Activated naive CD8-positive, alpha-beta T cell treated with anti-CD3 and anti-CD28 coated beads for 36 hours (primary cell): ENCODE results near the gene TSC1. TPM values are rescaled to one million over a fixed set of nuclear protein-coding genes. Genes with fewer than 3 reads are reported as not detected.

Experiments
- DNase-seq: peaks from one replicate; pipeline ENCODE4 v3.0.0; 2021
- H3K27ac Mint-ChIP-seq: one replicate; pipeline ENCODE4 v1.8.0; 2022; ENCODE audit warnings: mild to moderate bottlenecking, moderate library complexity, mixed read lengths
- H3K27me3 Mint-ChIP-seq: one replicate; pipeline ENCODE4 v1.8.0; 2022; ENCODE audit warnings: mild to moderate bottlenecking, mixed read lengths
- H3K36me3 Mint-ChIP-seq: one replicate; pipeline ENCODE4 v1.8.0; 2021; ENCODE audit warnings: mild to moderate bottlenecking, mixed read lengths
- H3K4me1 Mint-ChIP-seq: one replicate; pipeline ENCODE4 v1.8.0; 2021; ENCODE audit warnings: mixed read lengths
- H3K4me3 Mint-ChIP-seq: one replicate; pipeline ENCODE4 v1.8.0; 2022; ENCODE audit warnings: mild to moderate bottlenecking, moderate library complexity, mixed read lengths
- H3K9me3 Mint-ChIP-seq: one replicate; pipeline ENCODE4 v1.8.0; 2022; ENCODE audit warnings: mixed read lengths
- total RNA-seq, 2 experiments: library from RNA; stranded (reverse); gene quantifications; one replicate each; pipeline ENCODE4 v1.2.3, GENCODE V29; 2021

Gene TSC1
- total RNA-seq, 2 experiments from 2014 or later, result 23.6 to 28.5 TPM

- Mint-ChIP-seq H3K9me3 (peaks cover 1% of the 10 kb centered on the region), H3K4me1 (no peaks in the 10 kb centered on the region), H3K36me3 (peaks cover 2% of the 10 kb centered on the region), H3K27me3 (no peaks in the 10 kb centered on the region), H3K4me3 (no peak overlapping the region), H3K27ac (no peak overlapping the region)
- DNase-seq, result no peak
Observed at GRCh38 chr9:132955768-132956167, 11.4 kb upstream of the TSC1 start.

- H3K27me3 Mint-ChIP-seq, result no peaks in the 10 kb centered on the region
- no peaks in the 10 kb centered on the region for H3K4me1 Mint-ChIP-seq
- H3K4me3 Mint-ChIP-seq, result no peak overlapping the region
- H3K36me3 Mint-ChIP-seq, result peaks cover 2% of the 10 kb centered on the region
- peaks cover 1% of the 10 kb centered on the region for H3K9me3 Mint-ChIP-seq
- H3K27ac Mint-ChIP-seq, result no peak overlapping the region
- no peak for DNase-seq
Observed at GRCh38 chr9:132955123-132955522, 10.7 kb upstream of the TSC1 start.

GRCh38 chr9:132949709-132950108, 5.3 kb upstream of the TSC1 start:
- Mint-ChIP-seq H3K36me3 (no peaks in the 10 kb centered on the region), H3K9me3 (no peaks in the 10 kb centered on the region), H3K27me3 (no peaks in the 10 kb centered on the region), H3K4me1 (peaks cover 5% of the 10 kb centered on the region), H3K4me3 (no peak overlapping the region), H3K27ac (no peak overlapping the region)
- DNase-seq, result no peak

DNA sequence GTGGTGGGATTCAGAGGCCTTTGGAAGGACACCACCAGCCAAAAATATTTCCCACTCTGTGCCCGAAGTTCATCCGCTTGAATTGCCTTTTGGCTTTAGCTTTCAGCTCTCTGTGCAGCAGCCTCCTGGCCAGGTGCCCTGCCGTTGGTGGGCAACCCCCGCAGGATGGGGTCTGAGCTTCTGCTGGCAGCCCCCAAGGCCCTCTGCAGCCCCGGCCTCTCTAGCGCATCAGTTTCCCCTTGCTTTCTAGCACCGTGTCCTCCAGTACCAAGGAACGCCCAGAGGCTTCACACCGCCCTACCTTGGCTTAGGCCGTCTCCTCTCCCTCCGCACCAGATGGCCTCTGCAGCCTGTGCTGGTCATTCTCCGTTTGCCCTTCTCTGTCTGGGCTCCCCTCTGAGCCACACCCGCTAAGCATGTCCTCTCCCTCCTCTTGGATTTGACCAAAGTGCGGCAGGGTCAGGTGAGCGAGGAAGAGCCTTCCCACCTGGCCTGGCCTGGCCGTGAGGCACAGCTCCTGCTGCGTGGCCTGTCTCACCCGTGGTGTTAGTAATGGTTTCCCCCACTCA, 4.2 kb upstream of the TSC1 start:
- Mint-ChIP-seq H3K9me3 (no peaks in the 10 kb centered on the region), H3K4me1 (peaks cover 8% of the 10 kb centered on the region), H3K27me3 (no peaks in the 10 kb centered on the region), H3K27ac (no peak overlapping the region), H3K4me3 (no peak overlapping the region), H3K36me3 (peaks cover 2% of the 10 kb centered on the region)
- no peak for DNase-seq

GRCh38 chr9:132947756-132948155, 3.3 kb upstream of the TSC1 start:
- no peak overlapping the region for H3K27ac Mint-ChIP-seq
- H3K4me3 Mint-ChIP-seq, result no peak overlapping the region
- peaks cover 2% of the 10 kb centered on the region for H3K36me3 Mint-ChIP-seq
- peaks cover 12% of the 10 kb centered on the region for H3K4me1 Mint-ChIP-seq
- H3K9me3 Mint-ChIP-seq, result no peaks in the 10 kb centered on the region
- no peak for DNase-seq
- no peaks in the 10 kb centered on the region for H3K27me3 Mint-ChIP-seq

DNA sequence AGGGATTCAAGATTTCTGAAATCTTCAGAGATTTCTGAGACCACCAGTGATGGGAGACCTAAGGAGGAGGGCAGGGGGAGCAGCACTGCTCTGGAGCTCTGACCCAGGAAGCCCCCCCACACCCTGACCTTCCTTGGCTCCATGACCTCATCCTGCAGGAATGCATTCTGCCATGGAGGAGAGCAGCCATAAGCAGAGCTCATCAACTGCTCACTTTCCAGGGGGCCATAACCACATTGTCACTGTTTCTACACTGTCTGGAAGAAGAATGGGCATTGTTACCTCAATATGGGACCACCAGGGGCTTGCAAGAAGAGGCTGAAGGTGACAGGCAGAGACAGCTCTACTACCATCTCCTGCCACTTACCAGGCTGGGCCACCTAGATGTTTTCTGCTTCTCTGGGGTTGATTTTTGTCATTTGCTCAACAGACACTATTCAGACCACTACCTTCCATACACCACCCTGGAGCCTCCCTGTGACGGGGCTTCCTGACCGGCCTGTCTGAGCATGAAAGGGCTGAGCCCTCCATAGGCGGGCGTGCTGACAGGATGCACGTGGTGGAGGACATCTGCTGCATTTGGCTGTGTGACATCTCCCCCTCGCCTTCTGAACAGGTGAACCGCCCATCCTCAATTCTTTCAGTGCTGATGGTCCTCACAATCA, 2.3 kb upstream of the TSC1 start:
- H3K9me3 Mint-ChIP-seq, result no peaks in the 10 kb centered on the region
- no peaks in the 10 kb centered on the region for H3K27me3 Mint-ChIP-seq
- H3K4me1 Mint-ChIP-seq, result peaks cover 19% of the 10 kb centered on the region
- H3K27ac Mint-ChIP-seq, result no peak overlapping the region
- peaks cover 2% of the 10 kb centered on the region for H3K36me3 Mint-ChIP-seq
- DNase-seq, result no peak
- no peak overlapping the region for H3K4me3 Mint-ChIP-seq

DNA sequence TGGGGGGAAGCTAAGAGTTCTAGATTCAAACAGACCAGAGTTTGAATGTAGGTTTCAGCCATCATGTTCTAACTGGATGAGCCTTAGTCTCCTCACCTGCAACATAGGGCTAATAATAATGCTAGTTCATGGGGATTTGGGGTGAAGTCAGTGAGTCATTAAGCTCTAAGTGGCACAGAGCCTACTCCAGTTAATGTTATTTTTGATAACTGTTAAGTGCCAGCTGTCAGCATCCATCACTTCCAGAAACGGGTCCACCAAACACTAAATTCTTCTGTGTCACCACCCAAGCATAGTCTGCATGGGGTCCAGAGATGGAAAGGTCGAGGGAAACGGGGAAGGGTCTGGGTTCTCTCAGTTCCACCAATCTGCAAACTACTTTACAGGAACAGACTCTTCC, 1.8 kb upstream of the TSC1 start:
- Mint-ChIP-seq H3K36me3 (peaks cover 2% of the 10 kb centered on the region), H3K9me3 (no peaks in the 10 kb centered on the region), H3K4me1 (peaks cover 24% of the 10 kb centered on the region), H3K27ac (no peak overlapping the region), H3K27me3 (no peaks in the 10 kb centered on the region), H3K4me3 (no peak overlapping the region)
- DNase-seq, result no peak

DNA sequence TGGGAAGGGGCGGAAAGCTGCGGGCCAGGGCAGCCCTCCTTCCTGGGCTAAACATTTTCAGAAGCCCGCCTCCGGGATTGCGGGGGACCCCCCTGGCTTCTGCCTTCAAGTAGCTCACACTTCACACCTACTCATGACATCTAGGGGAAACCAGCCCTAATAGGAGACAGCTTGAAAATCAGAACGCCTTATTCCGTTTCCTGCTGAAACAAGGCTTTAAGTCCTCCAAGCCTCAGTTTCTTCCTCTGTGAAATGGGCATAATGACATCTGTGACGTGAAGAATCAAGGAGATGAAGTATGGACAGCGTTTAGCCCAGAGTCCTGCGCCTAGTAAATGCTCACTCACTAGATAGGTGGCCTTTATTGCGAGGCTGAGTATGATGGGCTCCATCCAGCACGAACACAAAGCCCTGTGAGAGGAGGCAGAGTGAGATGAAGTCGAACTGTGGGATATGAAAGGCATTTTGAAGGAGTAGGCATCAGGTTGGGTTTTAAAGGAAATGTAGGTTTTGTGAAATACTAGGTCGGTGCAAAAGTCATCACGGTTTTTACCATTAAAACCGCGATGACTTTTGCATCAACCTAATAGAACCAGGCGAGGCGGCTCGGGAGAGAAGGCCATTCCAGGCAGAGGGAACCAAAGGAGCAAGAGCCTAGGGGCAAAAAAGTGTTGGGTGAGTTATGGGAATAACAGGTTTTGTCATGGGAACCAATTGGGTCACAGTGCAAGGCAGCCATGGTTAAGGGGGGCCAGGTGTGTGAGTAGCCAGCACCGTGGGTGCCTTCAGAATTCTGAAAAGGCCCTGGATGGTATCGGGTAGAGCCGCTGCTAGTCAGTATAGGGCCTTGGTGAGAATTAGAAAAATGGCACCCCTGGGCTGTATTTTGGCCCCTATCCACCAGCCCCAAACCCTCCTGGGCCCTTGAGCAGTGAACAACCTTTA, 1.0 kb upstream of the TSC1 start:
- Mint-ChIP-seq H3K9me3 (no peaks in the 10 kb centered on the region), H3K27ac (peak overlapping the region; percentile 100)
- no peak for DNase-seq

GRCh38 chr9:132943651-132944293, 644 bp downstream of the TSC1 start:
- Mint-ChIP-seq H3K4me1 (peaks cover 24% of the 10 kb centered on the region), H3K36me3 (peaks cover 2% of the 10 kb centered on the region), H3K9me3 (no peaks in the 10 kb centered on the region), H3K4me3 (peak overlapping the region; percentile 90), H3K27me3 (no peaks in the 10 kb centered on the region), H3K27ac (peak overlapping the region; percentile 42)
- DNase-seq, result peak; percentile 11

More for the DNA sequence above, 1.0 kb upstream of the TSC1 start:
- peaks cover 2% of the 10 kb centered on the region for H3K36me3 Mint-ChIP-seq
- peak overlapping the region; percentile 90 for H3K4me3 Mint-ChIP-seq
- no peaks in the 10 kb centered on the region for H3K27me3 Mint-ChIP-seq
- H3K4me1 Mint-ChIP-seq, result peaks cover 24% of the 10 kb centered on the region

- Mint-ChIP-seq H3K4me1 (peaks cover 24% of the 10 kb centered on the region), H3K27me3 (no peaks in the 10 kb centered on the region), H3K9me3 (no peaks in the 10 kb centered on the region), H3K27ac (no peak overlapping the region), H3K36me3 (peaks cover 2% of the 10 kb centered on the region), H3K4me3 (peak overlapping the region; percentile 4)
- no peak for DNase-seq
Observed at GRCh38 chr9:132942541-132943182, 1.8 kb downstream of the TSC1 start.

- peaks cover 24% of the 10 kb centered on the region for H3K4me1 Mint-ChIP-seq
- H3K27me3 Mint-ChIP-seq, result no peaks in the 10 kb centered on the region
- H3K9me3 Mint-ChIP-seq, result no peaks in the 10 kb centered on the region
- no peaks in the 10 kb centered on the region for H3K36me3 Mint-ChIP-seq
- no peak overlapping the region for H3K4me3 Mint-ChIP-seq
- no peak overlapping the region for H3K27ac Mint-ChIP-seq
- no peak for DNase-seq
Observed at GRCh38 chr9:132939169-132939568, 5.2 kb downstream of the TSC1 start.

- H3K4me3 Mint-ChIP-seq, result no peak overlapping the region
Observed at GRCh38 chr9:132937463-132937901, 6.9 kb downstream of the TSC1 start.

DNA sequence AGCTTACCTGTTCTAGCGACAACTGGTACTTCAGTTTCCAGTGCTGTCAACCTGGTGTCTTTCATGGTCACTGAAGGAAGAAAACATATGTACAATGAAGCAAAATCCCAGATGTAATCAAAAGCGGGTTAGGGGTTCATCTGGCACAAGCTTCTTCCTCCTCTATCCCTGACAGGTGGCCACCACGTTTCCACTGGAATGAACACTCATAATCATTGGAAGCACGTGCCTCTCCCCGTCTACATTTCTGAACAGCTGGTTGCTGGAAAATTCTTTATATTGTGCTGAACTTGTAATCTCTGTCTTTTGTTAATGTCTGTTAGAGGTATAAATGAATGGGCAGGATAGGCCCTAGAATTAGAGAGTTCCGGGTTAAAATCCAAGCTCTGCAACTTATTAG, 9.4 kb downstream of the TSC1 start:
- DNase-seq, result no peak
- Mint-ChIP-seq H3K27ac (no peak overlapping the region), H3K4me3 (no peak overlapping the region), H3K27me3 (no peaks in the 10 kb centered on the region), H3K9me3 (no peaks in the 10 kb centered on the region), H3K36me3 (peaks cover 5% of the 10 kb centered on the region), H3K4me1 (peaks cover 8% of the 10 kb centered on the region)

More at GRCh38 chr9:132937463-132937901, 6.9 kb downstream of the TSC1 start:
- Mint-ChIP-seq H3K27ac (no peak overlapping the region), H3K4me1 (peaks cover 19% of the 10 kb centered on the region), H3K27me3 (no peaks in the 10 kb centered on the region), H3K9me3 (no peaks in the 10 kb centered on the region), H3K36me3 (peaks cover 5% of the 10 kb centered on the region)
- DNase-seq, result no peak

DNA sequence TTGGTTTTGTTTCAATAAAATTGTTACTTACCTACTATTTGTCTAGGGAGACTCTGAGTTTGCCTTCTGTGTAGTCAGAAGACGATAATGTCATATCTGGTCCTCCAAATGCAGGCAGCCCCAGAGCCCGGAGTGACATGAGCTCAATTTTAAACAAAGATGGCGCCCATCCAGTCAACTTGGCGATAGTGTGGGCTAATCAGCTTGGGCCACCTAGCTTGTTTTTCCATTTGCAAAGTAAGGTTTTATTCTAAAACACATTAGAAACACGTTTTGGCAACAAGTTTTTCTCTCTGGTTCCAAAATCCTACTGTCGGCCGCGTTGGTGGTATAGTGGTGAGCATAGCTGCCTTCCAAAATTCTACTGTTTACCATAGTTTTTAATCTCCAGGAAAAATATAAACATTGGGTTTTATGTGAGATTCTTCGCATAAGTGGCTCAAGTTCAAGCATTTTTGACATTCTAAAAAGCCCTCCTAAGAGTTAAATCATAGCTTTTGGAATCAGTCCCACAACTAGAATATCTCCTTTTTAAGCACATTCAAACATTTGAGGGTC, 13.2 kb downstream of the TSC1 start:
- Mint-ChIP-seq H3K27ac (no peak overlapping the region), H3K4me1 (peaks cover 8% of the 10 kb centered on the region), H3K27me3 (no peaks in the 10 kb centered on the region), H3K4me3 (no peak overlapping the region), H3K36me3 (peaks cover 10% of the 10 kb centered on the region), H3K9me3 (no peaks in the 10 kb centered on the region)
- DNase-seq, result no peak
